ENCODE measurements around the gene CYP46A1. TPM values are rescaled to one million over a fixed set of nuclear protein-coding genes. Genes with fewer than 3 reads are reported as not detected.
A peak's percentile ranks its signal among the peaks of the same experiment; 100 is the strongest.

CYP46A1 gene
- total and polyA plus RNA-seq, 4 donors = 0.14 to 0.92 (median 0.48) TPM

DNA sequence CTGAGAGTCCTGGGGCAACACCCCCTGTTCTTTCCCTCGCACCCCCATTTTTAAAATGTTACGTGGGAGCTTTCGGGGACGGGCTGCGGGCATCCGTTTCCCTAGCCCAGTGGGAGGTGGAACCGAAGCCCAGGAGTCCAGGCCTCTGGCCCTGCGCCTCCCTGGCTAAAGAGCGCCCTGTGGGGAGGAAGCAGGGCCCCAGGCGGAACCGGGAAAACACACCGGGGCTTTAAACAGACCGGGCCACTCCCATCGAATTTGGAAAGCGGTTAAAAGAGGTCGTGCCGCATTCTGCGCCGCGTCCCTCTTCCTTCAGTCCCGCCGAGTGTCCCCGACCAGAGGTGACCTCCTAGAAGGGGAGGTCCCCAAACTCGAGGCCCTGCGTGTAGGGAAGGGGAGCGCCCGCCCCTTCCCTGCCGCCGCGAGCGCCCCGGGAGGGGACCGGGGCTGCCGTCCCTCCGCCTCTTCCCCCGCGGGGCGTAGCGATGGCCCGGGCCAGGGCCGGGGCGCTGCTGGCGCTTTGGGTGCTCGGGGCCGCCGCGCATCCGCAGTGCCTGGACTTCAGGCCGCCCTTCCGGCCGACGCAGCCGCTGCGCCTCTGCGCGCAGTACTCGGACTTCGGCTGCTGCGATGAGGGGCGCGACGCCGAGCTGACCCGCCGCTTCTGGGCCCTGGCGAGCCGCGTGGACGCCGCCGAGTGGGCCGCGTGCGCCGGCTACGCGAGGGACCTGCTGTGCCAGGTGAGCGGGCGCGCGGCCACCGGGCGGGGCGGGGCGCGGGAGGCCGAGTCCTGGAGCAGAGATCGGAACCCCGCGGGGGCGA, 39.2 kb upstream of the CYP46A1 start, which contains the start of gene HHIPL1:
Gene HHIPL1, plus strand, starts transcription at position 407 of the 822 bp plus-strand sequence. Its CDS starts 79 bp downstream, at position 486.
- no peak for TF ChIP-seq REST (IDR thresholded peaks at IDR 0.05)
- no peak for TF ChIP-seq FOXA1 (IDR thresholded peaks at IDR 0.05)
- TF ChIP-seq NR2F2 (IDR thresholded peaks at IDR 0.05) = no peak
- TF ChIP-seq MAX (IDR thresholded peaks at IDR 0.05) = no peak
- no peak for TF ChIP-seq HNF4A (conservative IDR thresholded peaks at IDR 0.05)
- TF ChIP-seq FOXA2 (IDR thresholded peaks at IDR 0.05) = no peak
- no peak for TF ChIP-seq YY1 (IDR thresholded peaks at IDR 0.05)
- TF ChIP-seq, protein P1, sequence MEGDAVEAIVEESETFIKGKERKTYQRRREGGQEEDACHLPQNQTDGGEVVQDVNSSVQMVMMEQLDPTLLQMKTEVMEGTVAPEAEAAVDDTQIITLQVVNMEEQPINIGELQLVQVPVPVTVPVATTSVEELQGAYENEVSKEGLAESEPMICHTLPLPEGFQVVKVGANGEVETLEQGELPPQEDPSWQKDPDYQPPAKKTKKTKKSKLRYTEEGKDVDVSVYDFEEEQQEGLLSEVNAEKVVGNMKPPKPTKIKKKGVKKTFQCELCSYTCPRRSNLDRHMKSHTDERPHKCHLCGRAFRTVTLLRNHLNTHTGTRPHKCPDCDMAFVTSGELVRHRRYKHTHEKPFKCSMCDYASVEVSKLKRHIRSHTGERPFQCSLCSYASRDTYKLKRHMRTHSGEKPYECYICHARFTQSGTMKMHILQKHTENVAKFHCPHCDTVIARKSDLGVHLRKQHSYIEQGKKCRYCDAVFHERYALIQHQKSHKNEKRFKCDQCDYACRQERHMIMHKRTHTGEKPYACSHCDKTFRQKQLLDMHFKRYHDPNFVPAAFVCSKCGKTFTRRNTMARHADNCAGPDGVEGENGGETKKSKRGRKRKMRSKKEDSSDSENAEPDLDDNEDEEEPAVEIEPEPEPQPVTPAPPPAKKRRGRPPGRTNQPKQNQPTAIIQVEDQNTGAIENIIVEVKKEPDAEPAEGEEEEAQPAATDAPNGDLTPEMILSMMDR (IDR thresholded peaks at IDR 0.05; ENCODE audit: low read depth, low read length, missing input control) = no peak
- no peak for TF ChIP-seq TAF1 (conservative IDR thresholded peaks at IDR 0.05)
- TF ChIP-seq ATF3 (IDR thresholded peaks at IDR 0.05) = no peak
- TF ChIP-seq HNF4G (IDR thresholded peaks at IDR 0.05) = no peak
- TF ChIP-seq JUND (IDR thresholded peaks at IDR 0.05) = no peak
- TF ChIP-seq GABPA (IDR thresholded peaks at IDR 0.05 in 1 of 2, conservative IDR thresholded peaks at IDR 0.05 in 1 of 2) = no peak
- TF ChIP-seq ZBTB33 (IDR thresholded peaks at IDR 0.05) = no peak
- TF ChIP-seq SP1 (IDR thresholded peaks at IDR 0.05) = no peak
- TF ChIP-seq RAD21 (IDR thresholded peaks at IDR 0.05) = no peak
- TF ChIP-seq EGR1 (IDR thresholded peaks at IDR 0.05; ENCODE audit: low read depth in 2 of 2) = no peak
- Histone ChIP-seq H3K9ac (ENCODE audit: low read depth in 1 of 2, low read length in 2 of 2) (no peak within 1 kb of the TSS), H3K4me1 (ENCODE audit: control insufficient read depth in 4 of 4, insufficient read depth in 4 of 4, low read length in 3 of 4) (peaks cover 2 to 12% (median 7%) of the 10 kb centered on the region in 4 donors), H3K27me3 (ENCODE audit: control insufficient read depth in 4 of 4, insufficient read depth in 4 of 4, low read length in 3 of 4) (no peaks in the 10 kb centered on the region), H3K27ac (ENCODE audit: low read depth in 1 of 2, low read length in 2 of 2) (no peak within 1 kb of the TSS), H3K4me3 (ENCODE audit: low read depth in 1 of 3, low read length in 3 of 3) (peak within 1 kb of the TSS in 2 of 3 donors; percentile 12 to 55), H3K36me3 (ENCODE audit: control insufficient read depth in 4 of 4, insufficient read depth in 3 of 4, low read depth in 1 of 4, low read length in 3 of 4) (no peaks in the 10 kb centered on the region), H3K9me3 (ENCODE audit: control insufficient read depth in 4 of 4, low read length in 3 of 4) (no peaks in the 10 kb centered on the region)
- DNase-seq (ENCODE audit: low spot score) = no peak
- WGBS = 8% methylated on average over 91 of the region's 91 CpGs

Data from liver (tissue), 9 donors.